ENCODE measurements around the gene SLC25A21. TPM values are rescaled to one million over a fixed set of nuclear protein-coding genes. Genes with fewer than 3 reads are reported as not detected.

Gene SLC25A21
- total RNA-seq, 1 donor from 2014 or later, result 2.3 TPM

DNA sequence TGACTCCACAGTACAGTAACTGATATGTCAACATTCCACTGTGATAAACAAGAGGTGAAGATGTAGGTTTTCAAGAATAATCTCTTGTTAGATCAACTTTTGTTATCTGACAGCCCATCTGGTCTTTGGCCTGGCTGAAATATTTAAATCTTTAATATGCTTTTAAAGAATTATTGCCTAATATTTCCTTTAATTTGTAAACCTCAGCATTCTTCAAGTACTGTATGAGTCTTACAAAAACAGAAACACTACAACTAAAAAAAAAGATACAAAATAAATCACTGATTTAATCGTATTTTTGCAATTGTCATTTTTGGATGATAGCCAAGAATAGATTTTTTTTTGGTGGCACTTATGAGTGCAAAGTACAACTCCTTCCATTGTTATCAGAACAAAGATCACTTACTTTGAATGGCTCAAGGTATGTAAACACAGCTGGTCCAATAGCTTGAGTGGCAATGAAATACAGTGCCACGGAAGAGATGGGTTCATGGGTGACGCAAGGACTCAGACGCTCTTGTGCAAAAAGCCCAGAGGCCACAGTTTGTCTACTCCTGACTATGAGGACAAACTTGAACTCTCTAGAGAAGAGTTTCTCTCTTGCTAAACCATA lies 401.3 kb downstream of the SLC25A21 start:
- no peaks in the 10 kb centered on the region for H3K27me3 Mint-ChIP-seq (ENCODE audit: low read depth)
- peaks cover 26% of the 10 kb centered on the region for H3K4me1 Mint-ChIP-seq
- TF ChIP-seq, protein P1, sequence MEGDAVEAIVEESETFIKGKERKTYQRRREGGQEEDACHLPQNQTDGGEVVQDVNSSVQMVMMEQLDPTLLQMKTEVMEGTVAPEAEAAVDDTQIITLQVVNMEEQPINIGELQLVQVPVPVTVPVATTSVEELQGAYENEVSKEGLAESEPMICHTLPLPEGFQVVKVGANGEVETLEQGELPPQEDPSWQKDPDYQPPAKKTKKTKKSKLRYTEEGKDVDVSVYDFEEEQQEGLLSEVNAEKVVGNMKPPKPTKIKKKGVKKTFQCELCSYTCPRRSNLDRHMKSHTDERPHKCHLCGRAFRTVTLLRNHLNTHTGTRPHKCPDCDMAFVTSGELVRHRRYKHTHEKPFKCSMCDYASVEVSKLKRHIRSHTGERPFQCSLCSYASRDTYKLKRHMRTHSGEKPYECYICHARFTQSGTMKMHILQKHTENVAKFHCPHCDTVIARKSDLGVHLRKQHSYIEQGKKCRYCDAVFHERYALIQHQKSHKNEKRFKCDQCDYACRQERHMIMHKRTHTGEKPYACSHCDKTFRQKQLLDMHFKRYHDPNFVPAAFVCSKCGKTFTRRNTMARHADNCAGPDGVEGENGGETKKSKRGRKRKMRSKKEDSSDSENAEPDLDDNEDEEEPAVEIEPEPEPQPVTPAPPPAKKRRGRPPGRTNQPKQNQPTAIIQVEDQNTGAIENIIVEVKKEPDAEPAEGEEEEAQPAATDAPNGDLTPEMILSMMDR (IDR thresholded peaks at IDR 0.05; ENCODE audit: unreplicated experiment), result no peak
- H3K9me3 Mint-ChIP-seq, result no peaks in the 10 kb centered on the region
- H3K27ac Mint-ChIP-seq, result no peak overlapping the region
- no peak for DNase-seq (ENCODE audit: low spot score in 2 of 2, unreplicated experiment in 2 of 2)
- H3K36me3 Mint-ChIP-seq, result no peaks in the 10 kb centered on the region
- no peak overlapping the region for H3K4me3 Mint-ChIP-seq

DNA sequence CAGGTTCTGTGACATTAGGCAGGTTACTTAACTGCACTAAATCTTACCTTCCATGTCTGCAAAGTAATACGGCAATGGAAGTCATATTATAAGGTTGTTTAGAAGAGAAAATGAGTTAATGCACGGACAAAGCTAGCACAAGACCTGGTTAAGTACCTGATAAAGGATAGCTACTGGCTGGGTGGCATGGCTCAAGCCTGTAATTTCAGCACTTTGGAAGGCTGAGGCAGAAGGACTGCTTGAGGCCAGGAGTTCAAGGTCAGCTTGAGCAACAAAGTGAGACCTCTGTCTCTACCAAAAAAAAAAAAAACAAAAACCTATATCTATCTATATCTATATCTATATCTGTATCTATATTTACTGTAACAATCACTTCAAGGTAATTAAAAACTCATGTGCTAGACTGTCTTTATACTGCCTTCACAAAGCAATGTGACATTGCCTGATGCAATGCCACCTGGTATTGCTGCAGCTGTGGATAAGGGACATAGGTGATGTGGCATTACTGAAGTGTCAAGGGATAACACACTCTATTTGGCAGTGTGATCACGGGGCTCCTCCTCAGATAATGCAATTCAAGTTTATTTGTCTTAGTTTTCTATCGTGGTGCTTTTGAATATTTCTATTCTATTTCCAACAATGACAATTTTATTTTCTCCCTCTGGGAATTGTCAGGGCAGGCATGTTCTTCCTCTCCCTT lies 403.6 kb downstream of the SLC25A21 start:
- H3K4me1 Mint-ChIP-seq, result peaks cover 26% of the 10 kb centered on the region
- H3K4me3 Mint-ChIP-seq, result no peak overlapping the region
- H3K27me3 Mint-ChIP-seq (ENCODE audit: low read depth), result no peaks in the 10 kb centered on the region
- no peaks in the 10 kb centered on the region for H3K36me3 Mint-ChIP-seq
- no peak overlapping the region for H3K27ac Mint-ChIP-seq
- DNase-seq (ENCODE audit: low spot score in 2 of 2, unreplicated experiment in 2 of 2), result no peak
- H3K9me3 Mint-ChIP-seq, result no peaks in the 10 kb centered on the region
- TF ChIP-seq, protein P1 (IDR thresholded peaks at IDR 0.05; ENCODE audit: unreplicated experiment), result no peak

DNA sequence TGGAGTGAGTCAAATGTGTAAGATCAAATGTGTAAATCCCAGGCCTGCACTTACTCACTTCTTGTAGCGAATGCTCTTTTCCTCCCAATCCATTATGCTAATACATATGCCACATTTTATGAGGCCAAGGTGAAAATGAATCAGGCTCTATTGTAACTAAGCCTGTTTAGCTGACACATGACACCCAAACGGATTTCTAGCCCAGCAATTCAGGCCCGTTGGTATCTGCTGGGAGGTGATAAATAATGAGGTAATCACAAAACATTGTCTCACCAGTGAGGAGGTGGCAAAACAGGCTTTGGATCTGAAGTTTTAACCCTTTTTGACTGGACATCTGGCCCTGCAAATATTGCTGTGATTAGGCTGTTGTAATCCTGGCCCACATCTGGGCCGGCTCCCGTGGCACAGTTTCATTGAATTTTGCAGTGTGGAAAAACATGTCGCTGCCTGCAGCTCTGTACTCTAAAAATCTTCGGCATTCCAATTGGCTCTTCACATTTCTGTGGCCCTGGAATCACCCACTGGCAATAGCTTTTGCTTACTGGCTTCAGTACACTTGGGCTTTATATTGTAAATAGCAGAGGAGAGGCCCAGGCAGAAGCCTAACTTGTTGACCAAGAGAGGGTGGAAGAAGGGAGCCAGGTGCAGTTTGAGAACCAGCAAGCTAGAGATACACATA lies 404.7 kb downstream of the SLC25A21 start:
- H3K4me1 Mint-ChIP-seq, result peaks cover 22% of the 10 kb centered on the region
- H3K27me3 Mint-ChIP-seq (ENCODE audit: low read depth), result no peaks in the 10 kb centered on the region
- H3K4me3 Mint-ChIP-seq, result no peak overlapping the region
- no peak overlapping the region for H3K27ac Mint-ChIP-seq
- TF ChIP-seq, protein P1 (IDR thresholded peaks at IDR 0.05; ENCODE audit: unreplicated experiment), result no peak
- no peaks in the 10 kb centered on the region for H3K9me3 Mint-ChIP-seq
- DNase-seq (ENCODE audit: low spot score in 2 of 2, unreplicated experiment in 2 of 2), result no peak
- H3K36me3 Mint-ChIP-seq, result no peaks in the 10 kb centered on the region

DNA sequence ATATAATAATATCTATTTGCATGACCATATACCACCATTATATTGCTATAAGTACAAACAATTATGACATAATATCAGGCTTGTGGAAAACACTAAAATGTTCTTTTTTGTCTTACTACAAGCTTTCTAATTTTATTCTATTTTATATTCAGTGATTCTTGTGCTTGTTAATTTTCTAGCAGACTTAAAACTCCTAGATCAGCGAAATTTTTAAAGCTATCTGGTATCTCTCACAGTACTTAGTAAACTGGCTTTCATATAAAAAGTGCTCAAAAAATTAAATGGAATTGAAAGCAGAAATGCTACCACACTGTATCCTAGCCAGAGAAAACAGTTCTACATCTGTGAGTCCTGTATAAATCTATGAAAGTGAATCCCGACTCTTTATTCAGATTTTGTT lies 405.4 kb downstream of the SLC25A21 start:
- H3K27ac Mint-ChIP-seq, result no peak overlapping the region
- H3K4me3 Mint-ChIP-seq, result no peak overlapping the region

DNA sequence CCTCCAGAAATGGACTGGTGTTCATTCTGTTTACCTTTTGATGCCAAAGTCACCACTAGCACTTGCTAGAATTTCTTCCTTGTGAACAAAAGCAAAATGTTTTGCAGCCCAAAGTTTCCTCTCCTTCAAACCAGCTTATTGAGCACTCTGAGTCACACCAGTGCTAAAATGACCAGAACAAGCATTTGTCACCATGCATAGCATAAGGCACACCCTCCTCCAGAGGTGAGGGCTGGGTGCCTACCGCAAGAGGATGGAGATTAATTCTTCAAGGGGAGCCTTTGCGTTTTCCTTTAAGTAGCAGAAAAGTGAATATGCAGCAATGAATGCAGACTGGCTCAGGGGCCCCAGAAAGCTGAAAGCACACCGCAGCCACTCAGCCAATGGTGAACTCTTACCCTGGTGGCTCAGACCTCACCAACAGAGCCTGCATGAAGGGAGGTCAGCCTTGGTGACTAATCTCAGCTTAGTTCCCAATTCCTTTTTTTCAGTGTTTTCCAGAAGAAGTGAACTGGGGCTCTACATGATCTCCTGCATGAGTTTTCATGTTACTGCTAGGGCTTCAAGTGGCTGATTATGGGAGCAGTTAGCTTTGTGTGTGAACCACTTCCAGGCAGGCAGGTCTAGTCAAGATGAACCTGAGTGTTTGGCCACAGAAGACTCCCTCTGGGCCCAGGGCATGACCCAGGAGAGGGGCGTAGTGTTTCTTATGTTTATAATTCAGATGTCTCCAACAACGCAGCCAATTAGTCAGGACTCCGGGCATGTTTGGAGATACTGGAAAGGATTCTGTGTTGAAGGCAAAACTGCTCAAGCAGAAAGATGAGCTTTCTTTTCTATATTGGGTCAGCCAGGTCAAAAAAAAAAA lies 414.4 kb downstream of the SLC25A21 start:
- Mint-ChIP-seq H3K27me3 (ENCODE audit: low read depth) (no peaks in the 10 kb centered on the region), H3K9me3 (peaks cover 7% of the 10 kb centered on the region), H3K4me1 (no peaks in the 10 kb centered on the region), H3K27ac (no peak overlapping the region), H3K4me3 (no peak overlapping the region), H3K36me3 (no peaks in the 10 kb centered on the region)
- no peak for DNase-seq (ENCODE audit: low spot score in 2 of 2, unreplicated experiment in 2 of 2)
- TF ChIP-seq, protein P1 (IDR thresholded peaks at IDR 0.05; ENCODE audit: unreplicated experiment), result no peak

More for the DNA sequence above, 405.4 kb downstream of the SLC25A21 start:
- Mint-ChIP-seq H3K27me3 (ENCODE audit: low read depth) (no peaks in the 10 kb centered on the region), H3K36me3 (no peaks in the 10 kb centered on the region), H3K4me1 (peaks cover 22% of the 10 kb centered on the region), H3K9me3 (no peaks in the 10 kb centered on the region)
- no peak for DNase-seq (ENCODE audit: low spot score in 2 of 2, unreplicated experiment in 2 of 2)
- TF ChIP-seq, protein P1 (IDR thresholded peaks at IDR 0.05; ENCODE audit: unreplicated experiment), result no peak
